HAP-1 (cell line): ENCODE measurements around the gene NUP214.
A peak's percentile ranks its signal among the peaks of the same experiment; 100 is the strongest.

Experiments
- DNase-seq, 2 experiments: peaks; one replicate each; pipeline ENCODE4 v3.0.0-alpha.2; 2016 to 2020; ENCODE audit warnings: low spot score in 2 of 2
- H3K27me3 ChIP-seq: fragments of 250-450 bp; sonication (Bioruptor Pico); 2 replicates; pipeline ENCODE4 v1.5.1; 2020; ENCODE audit warnings: low read depth, mild to moderate bottlenecking, moderate library complexity
- H3K36me3 ChIP-seq: fragments of 250-450 bp; sonication (Bioruptor Pico); replicated peaks from 2 replicates; pipeline ENCODE4 v1.5.1; 2020; ENCODE audit warnings: mild to moderate bottlenecking
- H3K4me1 ChIP-seq: fragments of 250-450 bp; sonication (Bioruptor Pico); 2 replicates; pipeline ENCODE4 v1.5.1; 2020; ENCODE audit warnings: mild to moderate bottlenecking
- H3K4me3 ChIP-seq: fragments of 250-450 bp; sonication (Bioruptor Pico); 2 replicates; pipeline ENCODE4 v1.5.1; 2020; ENCODE audit warnings: mild to moderate bottlenecking, moderate library complexity
- H3K9me3 ChIP-seq: fragments of 250-450 bp; sonication (Bioruptor Pico); 2 replicates; pipeline ENCODE4 v1.5.1; 2020; ENCODE audit warnings: mild to moderate bottlenecking, moderate library complexity
- in situ Hi-C: fragments of 300-500 bp; cut with MboI; formaldehyde crosslinking; loops from 3 replicates; pipeline ENCODE4 v1.14.3; 2020; ENCODE audit warnings: low sequenced_read_pairs, inconsistent platforms, mixed read lengths

Gene NUP214

GRCh38 chr9:131125288-131126058 is at the start of gene NUP214:
NUP214 (plus strand) TSS chr9:131125586; CDS start chr9:131125705, 119 bp downstream.
- DNase-seq, result peak; percentile 93 to 98
- Histone ChIP-seq H3K4me1 (peaks cover 2% of the 10 kb centered on the region), H3K36me3 (peaks cover 28% of the 10 kb centered on the region), H3K4me3 (peak within 1 kb of the TSS; percentile 90), H3K27me3 (no peaks in the 10 kb centered on the region), H3K9me3 (no peaks in the 10 kb centered on the region)
- in situ Hi-C loops, result no loop called here

GRCh38 chr9:131076347-131077195 is 48.8 kb upstream of the NUP214 start:
- no peaks in the 10 kb centered on the region for H3K27me3 ChIP-seq
- in situ Hi-C loops, result no loop called here
- no peaks in the 10 kb centered on the region for H3K36me3 ChIP-seq

GRCh38 chr9:131078427-131079366 is 46.7 kb upstream of the NUP214 start:
- Histone ChIP-seq H3K4me1 (no peaks in the 10 kb centered on the region), H3K9me3 (no peaks in the 10 kb centered on the region), H3K36me3 (no peaks in the 10 kb centered on the region), H3K4me3 (no peak overlapping the region), H3K27me3 (no peaks in the 10 kb centered on the region)
- no peak for DNase-seq
- in situ Hi-C loops, result no loop called here

More at GRCh38 chr9:131076347-131077195, 48.8 kb upstream of the NUP214 start:
- Histone ChIP-seq H3K4me1 (no peaks in the 10 kb centered on the region), H3K4me3 (no peak overlapping the region), H3K9me3 (no peaks in the 10 kb centered on the region)
- DNase-seq, result no peak

GRCh38 chr9:131080589-131080988 is 44.8 kb upstream of the NUP214 start:
- H3K36me3 ChIP-seq, result no peaks in the 10 kb centered on the region
- in situ Hi-C loops, result no loop called here
- no peak overlapping the region for H3K4me3 ChIP-seq
- DNase-seq, result no peak
- H3K9me3 ChIP-seq, result no peaks in the 10 kb centered on the region
- no peaks in the 10 kb centered on the region for H3K27me3 ChIP-seq
- no peaks in the 10 kb centered on the region for H3K4me1 ChIP-seq

- DNase-seq, result no peak
- Histone ChIP-seq H3K4me1 (no peaks in the 10 kb centered on the region), H3K27me3 (no peaks in the 10 kb centered on the region), H3K36me3 (no peaks in the 10 kb centered on the region), H3K4me3 (no peak overlapping the region), H3K9me3 (no peaks in the 10 kb centered on the region)
- in situ Hi-C loops, result no loop called here
Measured at GRCh38 chr9:131081868-131082267, 43.5 kb upstream of the NUP214 start.

GRCh38 chr9:131082774-131083512 is 42.4 kb upstream of the NUP214 start:
- no peaks in the 10 kb centered on the region for H3K9me3 ChIP-seq
- H3K4me3 ChIP-seq, result no peak overlapping the region
- no peaks in the 10 kb centered on the region for H3K4me1 ChIP-seq
- in situ Hi-C loops, result no loop called here
- H3K36me3 ChIP-seq, result no peaks in the 10 kb centered on the region
- H3K27me3 ChIP-seq, result no peaks in the 10 kb centered on the region
- no peak for DNase-seq

- Histone ChIP-seq H3K27me3 (no peaks in the 10 kb centered on the region), H3K9me3 (no peaks in the 10 kb centered on the region), H3K4me3 (no peak overlapping the region), H3K4me1 (no peaks in the 10 kb centered on the region), H3K36me3 (no peaks in the 10 kb centered on the region)
- in situ Hi-C loops, result no loop called here
- DNase-seq, result no peak
Measured at GRCh38 chr9:131084661-131085369, 40.6 kb upstream of the NUP214 start.

- in situ Hi-C loops, result no loop called here
- Histone ChIP-seq H3K36me3 (no peaks in the 10 kb centered on the region), H3K4me3 (no peak overlapping the region), H3K4me1 (no peaks in the 10 kb centered on the region), H3K9me3 (no peaks in the 10 kb centered on the region), H3K27me3 (no peaks in the 10 kb centered on the region)
- DNase-seq, result no peak
Measured at GRCh38 chr9:131085370-131086122, 39.8 kb upstream of the NUP214 start.

- DNase-seq, result no peak
- in situ Hi-C loops, result no loop called here
- H3K9me3 ChIP-seq, result no peaks in the 10 kb centered on the region
- no peaks in the 10 kb centered on the region for H3K36me3 ChIP-seq
- H3K27me3 ChIP-seq, result no peaks in the 10 kb centered on the region
- H3K4me1 ChIP-seq, result no peaks in the 10 kb centered on the region
- H3K4me3 ChIP-seq, result no peak overlapping the region
Measured at GRCh38 chr9:131087354-131087893, 38.0 kb upstream of the NUP214 start.

GRCh38 chr9:131090025-131090787 is 35.2 kb upstream of the NUP214 start:
- Histone ChIP-seq H3K4me1 (no peaks in the 10 kb centered on the region), H3K36me3 (no peaks in the 10 kb centered on the region), H3K27me3 (no peaks in the 10 kb centered on the region), H3K9me3 (no peaks in the 10 kb centered on the region), H3K4me3 (no peak overlapping the region)
- DNase-seq, result no peak
- in situ Hi-C loops, result no loop called here

- Histone ChIP-seq H3K4me1 (peaks cover 3% of the 10 kb centered on the region; the same call in 1 of the 2 replicates), H3K27me3 (0 out of 2 replicates have a peak, but pooled peaks cover 3% of the 10 kb centered on the region), H3K36me3 (no peaks in the 10 kb centered on the region), H3K9me3 (no peaks in the 10 kb centered on the region), H3K4me3 (no peak overlapping the region)
- in situ Hi-C loops, result no loop called here
- DNase-seq, result no peak
Measured at GRCh38 chr9:131091352-131091992, 33.9 kb upstream of the NUP214 start.
